RWPE1 (cell line): ENCODE results near the gene VWA8.

Experiments
- CTCF ChIA-PET: fragments of 350-600 bp; sonication (Branson Sonifier 250); formaldehyde crosslinking; extraction: SDS; loops from one replicate; lab custom pipeline; 2021; lab: Yijun Ruan, JAX
- POLR2A ChIA-PET: fragments of 400-600 bp; formaldehyde crosslinking; extraction: SDS; loops from one replicate; lab custom pipeline; 2020; ENCODE audit warnings: antibody characterized with exemption; ENCODE audit not compliant: low non-redundant PET; lab: Yijun Ruan, JAX
- DNase-seq: peaks from one replicate; pipeline ENCODE4 v3.0.0; 2012; ENCODE audit warnings: low spot score
- H3K27ac ChIP-seq: fragments of 450-650 bp; 2 replicates; pipeline ENCODE4 v1.5.1; 2017
- CTCF ChIP-seq: fragments of 450-650 bp; conservative IDR thresholded peaks from 2 replicates; pipeline ENCODE4 v1.5.1; 2017; ENCODE audit warnings: low read depth, mild to moderate bottlenecking

VWA8 gene

GRCh38 chr13:41960637-41961465 lies at the start of gene VWA8:
Gene VWA8 (minus strand): TSS chr13:41961109. CDS start chr13:41961015, 94 bp downstream.
- H3K27ac ChIP-seq, result peak within 1 kb of the TSS; percentile 92
- DNase-seq, result peak; percentile 72
- CTCF ChIA-PET, result interaction anchor here (0.7 kb wide), 1 partner anchor 156 kb away, joined by 3 read pairs; no protein-coding TSS in a partner anchor
- POLR2A ChIA-PET, result interaction anchor here (0.6 to 0.8 kb wide), 3 partner anchors 14 to 143 kb away, joined by 3 to 4 read pairs (median 3); partner anchors contain the start of gene DGKH
- TF ChIP-seq CTCF, result no peak

GRCh38 chr13:42009057-42009456 lies 48.1 kb upstream of the VWA8 start:
- ChIA-PET CTCF (no interaction called here), POLR2A (no interaction called here)
- no peak for DNase-seq
- no peak for TF ChIP-seq CTCF
- H3K27ac ChIP-seq, result no peak overlapping the region

- H3K27ac ChIP-seq, result no peak overlapping the region
- no peak for TF ChIP-seq CTCF
- no peak for DNase-seq
- CTCF ChIA-PET, result no interaction called here
- POLR2A ChIA-PET, result no interaction called here
Measured at GRCh38 chr13:42007844-42008243, 46.9 kb upstream of the VWA8 start.

GRCh38 chr13:42002066-42002465 lies 41.2 kb upstream of the VWA8 start:
- no peak for DNase-seq
- TF ChIP-seq CTCF, result no peak
- ChIA-PET POLR2A (no interaction called here), CTCF (no interaction called here)
- no peak overlapping the region for H3K27ac ChIP-seq

GRCh38 chr13:42001580-42001979 lies 40.7 kb upstream of the VWA8 start:
- H3K27ac ChIP-seq, result no peak overlapping the region
- ChIA-PET CTCF (no interaction called here), POLR2A (no interaction called here)
- no peak for TF ChIP-seq CTCF
- DNase-seq, result peak; percentile 41

GRCh38 chr13:42000846-42001245 lies 39.9 kb upstream of the VWA8 start:
- TF ChIP-seq CTCF, result no peak
- DNase-seq, result no peak
- ChIA-PET CTCF (interaction anchor here (0.6 kb wide), 1 partner anchor 10 kb away, joined by 4 read pairs; no protein-coding TSS in a partner anchor), POLR2A (no interaction called here)
- H3K27ac ChIP-seq, result no peak overlapping the region
